Measurements from ENCODE around the gene TRIM24.

Gene TRIM24

GRCh38 chr7:138610671-138611170, 150.7 kb downstream of the TRIM24 start:
- Mint-ChIP-seq H3K27me3 (ENCODE audit: low read depth) (no peaks in the 10 kb centered on the region), H3K4me3 (no peak overlapping the region), H3K36me3 (ENCODE audit: low read depth) (no peaks in the 10 kb centered on the region), H3K9me3 (no peaks in the 10 kb centered on the region), H3K4me1 (ENCODE audit: low read depth) (peaks cover 6% of the 10 kb centered on the region), H3K27ac (no peak overlapping the region)

GRCh38 chr7:138613630-138614029, 153.6 kb downstream of the TRIM24 start:
- H3K4me1 Mint-ChIP-seq (ENCODE audit: low read depth), result peaks cover under 1% of the 10 kb centered on the region
- H3K27ac Mint-ChIP-seq, result no peak overlapping the region
- no peaks in the 10 kb centered on the region for H3K36me3 Mint-ChIP-seq (ENCODE audit: low read depth)
- no peaks in the 10 kb centered on the region for H3K27me3 Mint-ChIP-seq (ENCODE audit: low read depth)
- H3K9me3 Mint-ChIP-seq, result no peaks in the 10 kb centered on the region
- no peak overlapping the region for H3K4me3 Mint-ChIP-seq

- no peaks in the 10 kb centered on the region for H3K9me3 Mint-ChIP-seq
- no peaks in the 10 kb centered on the region for H3K27me3 Mint-ChIP-seq (ENCODE audit: low read depth)
- H3K27ac Mint-ChIP-seq, result no peak overlapping the region
- no peak overlapping the region for H3K4me3 Mint-ChIP-seq
- no peaks in the 10 kb centered on the region for H3K4me1 Mint-ChIP-seq (ENCODE audit: low read depth)
- no peaks in the 10 kb centered on the region for H3K36me3 Mint-ChIP-seq (ENCODE audit: low read depth)
Observed at GRCh38 chr7:138616085-138616484, 156.0 kb downstream of the TRIM24 start.

- H3K27me3 Mint-ChIP-seq (ENCODE audit: low read depth), result no peaks in the 10 kb centered on the region
- H3K36me3 Mint-ChIP-seq (ENCODE audit: low read depth), result no peaks in the 10 kb centered on the region
- H3K27ac Mint-ChIP-seq, result no peak overlapping the region
Observed at GRCh38 chr7:138618506-138618905, 158.4 kb downstream of the TRIM24 start.

GRCh38 chr7:138618933-138619332, 158.9 kb downstream of the TRIM24 start:
- Mint-ChIP-seq H3K27ac (no peak overlapping the region), H3K27me3 (ENCODE audit: low read depth) (no peaks in the 10 kb centered on the region), H3K4me3 (no peak overlapping the region), H3K9me3 (no peaks in the 10 kb centered on the region), H3K36me3 (ENCODE audit: low read depth) (no peaks in the 10 kb centered on the region), H3K4me1 (ENCODE audit: low read depth) (no peaks in the 10 kb centered on the region)

More at GRCh38 chr7:138618506-138618905, 158.4 kb downstream of the TRIM24 start:
- Mint-ChIP-seq H3K4me3 (no peak overlapping the region), H3K9me3 (no peaks in the 10 kb centered on the region), H3K4me1 (ENCODE audit: low read depth) (no peaks in the 10 kb centered on the region)

- peaks cover 15% of the 10 kb centered on the region for H3K4me1 Mint-ChIP-seq (ENCODE audit: low read depth)
- H3K27me3 Mint-ChIP-seq (ENCODE audit: low read depth), result peaks cover 3% of the 10 kb centered on the region
- no peak overlapping the region for H3K4me3 Mint-ChIP-seq
- H3K27ac Mint-ChIP-seq, result no peak overlapping the region
- peaks cover 5% of the 10 kb centered on the region for H3K9me3 Mint-ChIP-seq
- H3K36me3 Mint-ChIP-seq (ENCODE audit: low read depth), result no peaks in the 10 kb centered on the region
Observed at GRCh38 chr7:138622841-138623240, 162.8 kb downstream of the TRIM24 start.

GRCh38 chr7:138625084-138625848, 165.2 kb downstream of the TRIM24 start:
- H3K9me3 Mint-ChIP-seq, result peaks cover 5% of the 10 kb centered on the region
- no peaks in the 10 kb centered on the region for H3K36me3 Mint-ChIP-seq (ENCODE audit: low read depth)
- no peak overlapping the region for H3K4me3 Mint-ChIP-seq
- peaks cover 7% of the 10 kb centered on the region for H3K27me3 Mint-ChIP-seq (ENCODE audit: low read depth)
- H3K4me1 Mint-ChIP-seq (ENCODE audit: low read depth), result peaks cover 20% of the 10 kb centered on the region
- no peak overlapping the region for H3K27ac Mint-ChIP-seq

- no peak overlapping the region for H3K27ac Mint-ChIP-seq
- peaks cover 20% of the 10 kb centered on the region for H3K4me1 Mint-ChIP-seq (ENCODE audit: low read depth)
- H3K4me3 Mint-ChIP-seq, result no peak overlapping the region
- H3K36me3 Mint-ChIP-seq (ENCODE audit: low read depth), result no peaks in the 10 kb centered on the region
- peaks cover 5% of the 10 kb centered on the region for H3K9me3 Mint-ChIP-seq
- peaks cover 7% of the 10 kb centered on the region for H3K27me3 Mint-ChIP-seq (ENCODE audit: low read depth)
Observed at GRCh38 chr7:138625849-138626230, 165.8 kb downstream of the TRIM24 start.

- H3K4me1 Mint-ChIP-seq (ENCODE audit: low read depth), result peaks cover 20% of the 10 kb centered on the region
- no peak overlapping the region for H3K4me3 Mint-ChIP-seq
- H3K36me3 Mint-ChIP-seq (ENCODE audit: low read depth), result no peaks in the 10 kb centered on the region
- peaks cover 5% of the 10 kb centered on the region for H3K9me3 Mint-ChIP-seq
- H3K27ac Mint-ChIP-seq, result no peak overlapping the region
- peaks cover 7% of the 10 kb centered on the region for H3K27me3 Mint-ChIP-seq (ENCODE audit: low read depth)
Observed at GRCh38 chr7:138626846-138627245, 166.8 kb downstream of the TRIM24 start.

- Mint-ChIP-seq H3K4me3 (no peak overlapping the region), H3K27me3 (ENCODE audit: low read depth) (peaks cover 7% of the 10 kb centered on the region), H3K4me1 (ENCODE audit: low read depth) (peaks cover 20% of the 10 kb centered on the region), H3K27ac (no peak overlapping the region), H3K9me3 (peaks cover 5% of the 10 kb centered on the region), H3K36me3 (ENCODE audit: low read depth) (no peaks in the 10 kb centered on the region)
Observed at GRCh38 chr7:138627361-138627760, 167.3 kb downstream of the TRIM24 start.

- no peak overlapping the region for H3K27ac Mint-ChIP-seq
- peaks cover 5% of the 10 kb centered on the region for H3K9me3 Mint-ChIP-seq
- H3K27me3 Mint-ChIP-seq (ENCODE audit: low read depth), result peaks cover 7% of the 10 kb centered on the region
- H3K4me3 Mint-ChIP-seq, result no peak overlapping the region
- H3K4me1 Mint-ChIP-seq (ENCODE audit: low read depth), result peaks cover 14% of the 10 kb centered on the region
- no peaks in the 10 kb centered on the region for H3K36me3 Mint-ChIP-seq (ENCODE audit: low read depth)
Observed at GRCh38 chr7:138630059-138630610, 170.1 kb downstream of the TRIM24 start.

GRCh38 chr7:138632384-138632783, 172.3 kb downstream of the TRIM24 start:
- Mint-ChIP-seq H3K27ac (no peak overlapping the region), H3K4me3 (no peak overlapping the region), H3K36me3 (ENCODE audit: low read depth) (no peaks in the 10 kb centered on the region), H3K27me3 (ENCODE audit: low read depth) (peaks cover 5% of the 10 kb centered on the region), H3K4me1 (ENCODE audit: low read depth) (peaks cover 7% of the 10 kb centered on the region), H3K9me3 (peaks cover under 1% of the 10 kb centered on the region)

- Mint-ChIP-seq H3K27me3 (ENCODE audit: low read depth) (peaks cover 5% of the 10 kb centered on the region), H3K9me3 (no peaks in the 10 kb centered on the region), H3K36me3 (ENCODE audit: low read depth) (no peaks in the 10 kb centered on the region), H3K4me3 (no peak overlapping the region), H3K4me1 (ENCODE audit: low read depth) (peaks cover 7% of the 10 kb centered on the region), H3K27ac (no peak overlapping the region)
Observed at GRCh38 chr7:138632826-138633602, 173.0 kb downstream of the TRIM24 start.

Measured in T-helper 1 cell treated with Interleukin-12 subunit alpha and Interleukin-12 subunit beta and Interleukin-4 antibody, amounts not matched to agents 30 μg/mL and 1 μg/mL, for 36 hours (primary cell).